Measurements from ENCODE around the gene DUSP14.
"Not testable (repeated sequence)": the region's sequence is repeated elsewhere in the genome, so short reads cannot be mapped to it uniquely, and the experiment has no call there.

Gene DUSP14

GRCh38 chr17:37485938-37486570, 3.6 kb upstream of the DUSP14 start:
- DNase-seq: no peak

DNA sequence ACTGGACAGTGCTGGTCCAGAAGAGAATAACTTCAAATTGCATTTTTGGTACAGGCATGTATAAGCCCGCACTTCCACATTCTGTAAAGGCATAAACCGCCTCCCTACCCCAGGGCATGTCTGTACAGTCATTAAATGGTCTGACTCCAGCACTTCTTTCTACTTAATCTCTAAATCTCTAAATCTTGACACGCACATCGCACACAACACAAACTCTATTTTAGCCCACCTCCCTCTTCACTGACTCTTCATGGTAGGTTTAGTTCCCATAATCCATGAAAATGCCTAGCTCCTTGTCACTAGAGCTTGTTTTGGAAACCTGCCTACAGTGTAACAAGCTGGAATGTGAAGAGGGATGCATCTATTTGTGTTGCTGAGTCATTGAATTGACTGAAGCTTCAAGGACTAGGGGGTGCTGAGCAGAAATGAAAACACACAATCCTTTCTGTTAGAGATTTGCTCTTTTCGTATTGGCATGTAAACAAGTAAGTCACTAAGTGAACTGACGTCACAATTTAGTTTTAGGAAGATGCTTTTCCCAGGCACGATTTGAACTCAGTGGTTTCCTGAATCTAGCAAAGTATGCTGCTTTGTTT, 1.6 kb upstream of the DUSP14 start:
- no peak for DNase-seq

GRCh38 chr17:37488607-37489196, 989 bp upstream of the DUSP14 start:
- peak; percentile 26 for DNase-seq

GRCh38 chr17:37490022-37490587, 414 bp downstream of the DUSP14 start:
- peak; percentile 27 for DNase-seq

- DNase-seq: no peak
Measured at GRCh38 chr17:37490638-37491614, 1.2 kb downstream of the DUSP14 start.

GRCh38 chr17:37492167-37492566, 2.5 kb downstream of the DUSP14 start:
- DNase-seq: no peak

DNA sequence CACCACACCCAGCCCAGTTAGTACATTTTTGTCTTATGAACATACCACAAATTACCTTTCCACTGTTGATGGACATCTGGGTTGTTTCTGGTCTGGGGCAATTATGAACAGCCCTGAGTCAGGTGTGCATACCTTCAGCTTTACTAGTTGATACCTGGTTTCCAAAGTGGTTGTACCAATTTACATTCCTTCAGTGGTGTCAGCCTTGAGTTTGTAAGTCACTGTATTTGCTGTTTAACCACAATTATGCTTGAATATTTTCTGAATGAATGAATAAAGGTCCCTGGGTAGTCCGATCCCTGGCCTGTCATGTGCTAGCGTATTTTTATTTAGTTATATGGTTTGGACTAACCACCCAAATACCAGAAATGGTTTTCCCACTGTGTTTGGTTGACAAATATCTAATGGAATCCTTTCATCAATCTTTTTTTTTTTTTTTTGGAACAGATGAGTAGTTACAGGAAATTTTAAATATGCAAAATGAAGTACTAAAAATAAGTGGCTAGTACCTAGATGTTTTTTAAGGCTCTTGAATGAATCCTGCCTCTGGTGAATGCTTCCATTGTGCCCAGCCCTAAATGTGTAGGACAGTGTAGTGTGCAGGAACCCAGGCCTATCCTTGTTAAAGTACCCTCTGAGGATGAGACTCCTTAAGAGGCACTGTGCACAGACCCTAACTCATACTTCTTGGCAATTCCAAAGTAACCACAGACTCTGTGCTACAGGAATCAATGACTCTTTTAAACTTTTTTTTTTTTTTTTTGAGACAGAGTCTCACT, 3.7 kb downstream of the DUSP14 start:
- DNase-seq: no peak

DNA sequence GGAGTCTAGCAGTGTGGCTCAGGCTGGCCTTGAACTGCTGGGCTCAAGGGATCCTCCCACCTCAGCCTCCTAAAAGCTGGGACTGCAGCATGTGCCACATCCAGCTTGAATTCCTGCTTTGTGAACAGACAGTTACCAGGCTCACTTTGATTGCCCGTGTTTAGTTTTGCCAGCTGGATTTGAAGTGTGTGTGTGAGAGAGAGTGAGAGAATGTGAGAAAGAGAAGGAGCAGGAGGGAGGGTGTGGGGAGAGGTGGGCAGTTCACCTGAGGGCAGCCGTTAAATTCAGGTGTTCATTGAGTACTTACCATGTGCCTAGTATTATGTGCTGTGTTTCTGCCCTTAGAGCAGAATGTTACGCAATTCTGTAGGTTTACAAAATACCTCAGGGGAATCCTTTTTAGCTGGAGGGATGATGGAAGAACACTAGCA, 4.7 kb downstream of the DUSP14 start:
- DNase-seq: no peak

DNA sequence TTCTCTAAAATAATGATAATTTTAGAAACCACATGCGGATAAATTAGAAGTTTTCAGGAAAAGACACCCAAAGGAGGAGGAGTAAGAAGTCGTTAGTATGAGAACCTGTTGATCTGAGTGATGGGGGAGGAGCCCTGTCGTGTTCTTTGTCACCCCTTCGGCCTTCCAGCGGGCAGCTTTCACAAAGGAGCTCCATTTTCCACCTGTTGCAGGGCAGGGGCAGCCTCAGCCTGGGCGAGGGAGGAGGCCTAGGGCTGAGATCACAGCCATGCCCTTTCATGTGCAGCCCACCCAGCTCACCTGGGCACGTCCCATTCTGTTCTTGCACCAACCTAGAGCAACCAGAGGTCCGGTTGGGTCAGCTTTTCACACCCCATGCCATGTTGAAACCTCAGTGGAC, 5.3 kb downstream of the DUSP14 start:
- DNase-seq: no peak

DNA sequence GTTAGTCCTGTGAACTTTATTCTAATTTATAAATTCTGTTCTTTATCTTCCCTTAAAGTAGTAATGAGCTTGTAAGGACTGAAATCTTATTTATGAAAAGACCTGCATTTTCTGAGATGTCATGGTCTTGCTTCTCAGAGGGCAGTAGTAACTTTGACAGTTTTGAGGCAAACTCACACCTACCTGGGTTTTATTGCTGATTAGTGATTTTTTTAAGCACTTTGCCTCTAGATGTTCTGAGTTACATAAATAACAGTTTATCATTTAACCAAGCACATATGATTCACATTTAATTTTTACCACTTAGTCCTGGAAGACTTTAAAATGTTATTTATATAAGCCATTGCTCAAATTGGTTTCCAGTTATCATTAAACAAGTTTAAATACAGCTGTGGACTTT, 10.7 kb downstream of the DUSP14 start:
- no peak for DNase-seq

DNA sequence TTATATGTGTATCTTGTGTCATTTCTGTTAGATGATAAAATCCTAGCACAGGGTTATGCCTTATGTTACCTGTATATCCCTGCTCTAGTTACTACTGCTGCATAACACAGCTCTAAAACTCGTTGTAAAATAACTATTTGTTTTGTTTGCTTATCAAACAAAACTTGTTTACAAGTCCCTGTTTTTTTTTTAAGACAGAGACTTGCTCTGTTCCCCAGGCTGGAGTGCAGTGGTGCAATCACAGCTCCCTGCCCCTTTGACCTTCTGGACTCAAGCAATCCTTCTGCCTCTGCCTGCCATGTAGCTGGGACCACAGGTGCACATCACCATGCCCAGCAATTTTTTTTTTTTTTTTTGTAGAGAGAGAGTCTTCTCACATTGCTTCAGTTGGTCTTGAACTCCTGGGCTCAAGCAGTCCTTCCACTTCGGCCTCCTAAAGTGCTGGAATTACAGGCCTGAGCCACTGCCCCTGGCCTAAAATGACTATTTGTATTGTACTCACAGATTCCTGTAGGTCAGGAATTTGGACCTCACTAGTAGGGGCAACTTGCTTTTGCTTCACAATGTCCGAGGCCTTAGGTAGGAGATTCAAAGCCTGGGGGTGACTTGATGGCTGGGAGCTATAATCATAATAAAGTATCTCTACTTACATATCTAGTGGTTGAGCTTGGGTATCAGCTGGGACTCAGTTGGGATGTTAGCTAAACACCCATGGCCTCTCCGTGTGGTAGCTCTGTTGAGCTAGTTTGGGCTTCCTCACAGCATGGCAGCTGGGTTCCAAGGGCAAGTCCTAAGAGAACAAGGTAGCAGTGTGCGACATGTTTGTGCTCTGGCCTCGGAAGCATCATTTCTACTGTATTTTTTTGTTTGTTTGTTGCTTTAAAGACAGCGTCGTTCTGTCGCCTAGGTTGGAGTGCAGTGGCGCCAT, 12.6 kb downstream of the DUSP14 start:
- DNase-seq: no peak

- no peak for DNase-seq
Measured at GRCh38 chr17:37503148-37503547, 13.5 kb downstream of the DUSP14 start.

- no peak for DNase-seq
Measured at GRCh38 chr17:37505333-37505732, 15.6 kb downstream of the DUSP14 start.

GRCh38 chr17:37506678-37507077, 17.0 kb downstream of the DUSP14 start:
- DNase-seq: no peak

DNA sequence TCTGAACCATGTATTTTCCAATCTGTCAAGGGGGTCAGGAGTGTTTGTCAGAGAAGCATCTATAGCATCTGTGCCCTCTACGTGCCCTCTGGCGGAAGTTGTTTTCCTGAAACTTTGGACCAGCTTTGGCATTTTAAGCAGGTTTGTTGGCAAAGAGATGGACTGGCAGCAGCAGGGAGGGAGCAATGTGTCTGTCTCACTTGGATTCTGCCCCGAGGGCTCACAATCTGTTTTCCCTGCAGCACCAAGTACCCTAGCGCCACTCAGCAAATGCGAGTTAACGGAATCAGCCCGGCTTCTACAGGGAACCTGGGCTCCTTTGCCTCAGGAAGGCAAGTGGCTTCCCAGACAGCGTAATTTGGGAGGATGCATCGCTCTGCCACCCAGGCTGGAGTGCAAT, 17.4 kb downstream of the DUSP14 start:
- DNase-seq: no peak

GRCh38 chr17:37510056-37510455, 20.4 kb downstream of the DUSP14 start:
- DNase-seq: no peak

GRCh38 chr17:37511642-37512041, 22.0 kb downstream of the DUSP14 start:
- not testable (repeated sequence) for DNase-seq

DNA sequence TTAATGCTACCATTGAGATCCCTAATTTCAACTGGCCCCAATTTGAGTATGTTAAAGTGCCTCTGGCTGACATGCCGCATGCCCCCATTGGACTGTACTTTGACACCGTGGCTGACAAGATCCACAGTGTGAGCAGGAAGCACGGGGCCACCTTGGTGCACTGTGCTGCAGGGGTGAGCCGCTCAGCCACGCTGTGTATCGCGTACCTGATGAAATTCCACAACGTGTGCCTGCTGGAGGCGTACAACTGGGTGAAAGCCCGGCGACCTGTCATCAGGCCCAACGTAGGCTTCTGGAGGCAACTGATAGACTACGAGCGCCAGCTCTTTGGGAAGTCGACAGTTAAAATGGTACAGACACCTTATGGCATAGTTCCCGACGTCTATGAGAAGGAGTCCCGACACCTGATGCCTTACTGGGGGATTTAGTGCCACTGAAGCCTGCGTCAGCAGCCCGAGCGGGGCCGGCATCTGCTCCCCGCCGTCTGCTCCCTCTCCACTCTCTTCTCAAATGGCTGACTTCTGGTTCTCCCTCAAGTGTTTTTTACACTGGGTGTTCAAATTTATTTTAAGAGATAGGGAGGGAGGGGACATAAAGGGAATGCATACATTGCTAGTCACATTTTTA, 22.9 kb downstream of the DUSP14 start:
- no peak for DNase-seq

DNA sequence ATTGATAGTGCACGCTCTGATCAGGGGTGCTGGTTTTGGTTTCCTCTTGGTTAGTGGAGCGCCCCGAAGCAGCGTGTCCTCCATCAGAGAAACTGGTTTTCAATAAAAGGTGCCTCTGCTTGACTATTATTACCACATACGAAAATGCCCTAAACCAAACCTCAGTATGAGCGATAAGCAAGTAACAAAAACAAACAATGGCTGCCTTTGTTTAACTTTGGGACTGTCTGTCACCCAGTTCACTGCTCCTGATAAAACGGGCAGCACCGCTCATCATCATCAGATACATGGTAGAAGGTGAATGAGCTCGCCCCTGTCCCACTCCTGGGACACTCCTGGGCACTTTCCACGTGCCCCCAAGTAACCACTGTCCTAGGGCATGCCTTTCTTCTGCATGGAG, 24.0 kb downstream of the DUSP14 start:
- no peak for DNase-seq

GRCh38 chr17:37516127-37516571, 26.5 kb downstream of the DUSP14 start:
- no peak for DNase-seq

DNA sequence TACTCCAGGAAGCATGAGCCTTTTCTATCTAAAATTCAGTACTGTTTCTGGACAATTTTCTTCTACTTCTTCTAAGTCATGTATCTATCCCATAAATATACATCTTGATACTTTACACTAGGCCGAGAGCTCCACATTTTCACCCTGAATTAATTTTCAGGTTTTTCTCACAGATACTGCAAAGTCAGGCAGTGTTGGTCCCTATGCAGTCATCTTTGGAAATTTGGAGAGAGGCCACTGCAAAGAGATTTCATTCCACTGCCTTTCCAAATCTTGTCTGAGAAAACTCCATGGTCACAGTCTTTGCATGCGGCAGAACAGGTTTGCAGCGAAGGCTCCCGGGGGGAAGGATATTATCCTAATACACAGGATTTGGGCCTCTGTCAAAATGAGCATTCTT, 28.2 kb downstream of the DUSP14 start:
- no peak for DNase-seq

All from NCI-H2107 (cell line).